GM20000 (cell line): ENCODE measurements around the gene NABP1.

Experiments used
- DNase-seq: peaks from one replicate; pipeline ENCODE4 v3.0.0; 2012; ENCODE audit warnings: low spot score
- TF ChIP-seq, protein P1 (sequence below): IDR thresholded peaks from 2 replicates; pipeline ENCODE4 v1.5.1; 2012; ENCODE audit warnings: mild to moderate bottlenecking, control low read depth; ENCODE audit errors: extremely low read depth, missing control alignments

NABP1 gene

DNA sequence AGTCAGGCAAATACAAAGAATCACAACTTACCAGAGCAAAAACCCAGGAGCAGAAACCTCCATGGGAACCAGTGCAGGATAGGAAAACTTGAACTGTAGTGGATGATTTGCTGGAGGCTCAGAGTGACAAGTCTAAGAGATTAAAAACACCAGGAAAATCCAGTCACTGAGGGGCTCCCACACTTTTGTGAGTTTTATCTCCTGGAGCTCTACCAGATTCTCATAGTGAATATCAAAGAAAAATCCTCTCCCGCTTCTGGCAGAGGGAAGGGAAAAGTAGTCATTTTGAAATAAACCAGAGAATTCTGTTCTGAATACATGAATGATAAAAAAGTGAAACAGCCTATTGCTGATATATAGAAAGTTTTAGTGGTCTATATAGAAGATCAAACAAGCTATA is 23.1 kb downstream of the NABP1 start:
- DNase-seq, result no peak
- TF ChIP-seq, protein P1, sequence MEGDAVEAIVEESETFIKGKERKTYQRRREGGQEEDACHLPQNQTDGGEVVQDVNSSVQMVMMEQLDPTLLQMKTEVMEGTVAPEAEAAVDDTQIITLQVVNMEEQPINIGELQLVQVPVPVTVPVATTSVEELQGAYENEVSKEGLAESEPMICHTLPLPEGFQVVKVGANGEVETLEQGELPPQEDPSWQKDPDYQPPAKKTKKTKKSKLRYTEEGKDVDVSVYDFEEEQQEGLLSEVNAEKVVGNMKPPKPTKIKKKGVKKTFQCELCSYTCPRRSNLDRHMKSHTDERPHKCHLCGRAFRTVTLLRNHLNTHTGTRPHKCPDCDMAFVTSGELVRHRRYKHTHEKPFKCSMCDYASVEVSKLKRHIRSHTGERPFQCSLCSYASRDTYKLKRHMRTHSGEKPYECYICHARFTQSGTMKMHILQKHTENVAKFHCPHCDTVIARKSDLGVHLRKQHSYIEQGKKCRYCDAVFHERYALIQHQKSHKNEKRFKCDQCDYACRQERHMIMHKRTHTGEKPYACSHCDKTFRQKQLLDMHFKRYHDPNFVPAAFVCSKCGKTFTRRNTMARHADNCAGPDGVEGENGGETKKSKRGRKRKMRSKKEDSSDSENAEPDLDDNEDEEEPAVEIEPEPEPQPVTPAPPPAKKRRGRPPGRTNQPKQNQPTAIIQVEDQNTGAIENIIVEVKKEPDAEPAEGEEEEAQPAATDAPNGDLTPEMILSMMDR, result no peak

DNA sequence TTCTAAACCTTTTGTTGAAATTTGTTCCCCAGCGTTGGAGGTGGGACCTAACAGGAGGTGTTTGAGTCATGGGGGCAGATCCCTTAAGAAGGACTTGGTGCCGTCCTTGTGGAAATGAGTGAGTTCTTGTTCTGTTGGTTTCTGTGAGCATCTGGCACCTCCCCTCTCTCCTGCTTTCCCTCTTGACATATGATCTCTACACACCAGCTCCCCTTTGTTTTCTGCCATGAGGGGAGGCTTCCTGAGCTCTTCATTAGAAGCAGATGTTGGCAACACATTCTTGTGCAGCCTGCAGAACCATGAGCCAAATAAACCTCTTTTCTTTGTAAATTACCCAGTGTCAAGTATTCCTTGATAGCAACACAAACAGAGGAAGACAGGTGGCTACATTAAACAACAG is 23.8 kb downstream of the NABP1 start:
- DNase-seq, result no peak

DNA sequence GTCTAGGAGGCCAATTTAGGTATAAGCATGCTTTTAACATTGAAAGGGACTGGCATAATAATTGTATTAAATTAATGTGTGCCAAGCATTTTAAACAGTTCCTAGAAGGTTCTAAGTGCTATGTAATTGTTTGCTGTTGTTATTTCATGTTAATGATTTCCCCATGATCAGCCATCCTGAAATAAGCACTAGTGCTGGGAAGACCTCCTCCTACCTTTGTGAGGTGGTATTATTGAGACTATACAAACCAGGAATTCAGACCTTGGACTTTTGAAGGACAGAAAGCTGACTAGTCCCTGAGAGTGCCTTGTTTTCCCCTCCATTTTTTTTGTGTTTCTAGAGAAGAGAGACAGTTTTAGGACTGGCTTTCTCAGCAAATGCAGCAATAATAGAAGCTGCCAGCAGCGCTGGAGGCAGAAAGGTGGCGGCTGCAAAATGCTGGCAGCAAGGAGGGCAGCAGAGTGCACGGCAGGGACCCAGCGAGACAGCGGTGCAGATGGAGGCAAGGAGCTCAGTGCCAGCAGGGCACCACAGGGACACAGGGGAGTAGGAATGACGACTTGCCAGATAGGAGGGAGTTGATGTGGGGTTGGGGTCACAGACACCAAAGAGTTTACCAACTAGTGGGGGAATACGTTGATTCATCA is 25.3 kb downstream of the NABP1 start:
- no peak for DNase-seq
- TF ChIP-seq, protein P1, result no peak

More for the DNA sequence above, 23.8 kb downstream of the NABP1 start:
- TF ChIP-seq, protein P1, result no peak

DNA sequence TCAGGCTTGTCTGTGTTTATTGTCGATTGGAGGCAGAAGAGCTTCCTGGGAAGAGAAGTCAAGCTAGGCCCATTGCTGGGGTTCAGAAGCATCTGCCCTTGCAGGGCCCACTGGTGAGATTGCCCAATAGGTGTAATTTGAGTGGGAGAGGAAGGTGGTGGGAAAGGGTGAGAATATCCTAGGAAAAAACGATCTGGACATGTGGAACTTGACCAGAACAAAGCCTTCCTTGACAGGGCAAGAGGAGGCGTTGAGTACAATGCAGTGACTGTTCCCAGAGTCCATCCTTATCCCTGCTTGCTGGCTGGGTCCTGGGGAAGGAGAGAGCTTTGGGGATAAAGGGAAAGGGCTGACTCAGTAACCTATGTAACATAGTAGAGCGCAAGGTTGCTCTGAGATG is 27.1 kb downstream of the NABP1 start:
- TF ChIP-seq, protein P1, result no peak
- no peak for DNase-seq

DNA sequence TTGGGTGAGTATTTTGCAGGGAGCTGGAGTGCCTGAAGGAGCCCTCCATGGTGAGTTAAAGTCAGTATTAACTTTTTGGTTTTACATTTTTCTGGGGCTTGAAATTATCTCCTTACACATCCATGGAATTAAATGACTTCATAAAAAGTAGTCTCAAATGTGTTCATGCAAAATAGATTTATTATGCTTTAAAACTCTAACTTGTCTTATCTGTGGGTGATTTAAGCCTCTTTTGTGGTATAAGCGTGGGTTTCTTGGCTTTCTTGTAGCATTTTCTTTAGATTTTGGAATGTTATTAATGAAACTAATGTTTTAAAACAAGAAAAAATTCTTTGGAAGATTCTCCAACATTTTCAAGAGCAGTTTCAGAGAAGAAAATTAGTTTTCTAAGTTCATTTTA is 27.8 kb downstream of the NABP1 start:
- DNase-seq, result no peak
- TF ChIP-seq, protein P1, result no peak

DNA sequence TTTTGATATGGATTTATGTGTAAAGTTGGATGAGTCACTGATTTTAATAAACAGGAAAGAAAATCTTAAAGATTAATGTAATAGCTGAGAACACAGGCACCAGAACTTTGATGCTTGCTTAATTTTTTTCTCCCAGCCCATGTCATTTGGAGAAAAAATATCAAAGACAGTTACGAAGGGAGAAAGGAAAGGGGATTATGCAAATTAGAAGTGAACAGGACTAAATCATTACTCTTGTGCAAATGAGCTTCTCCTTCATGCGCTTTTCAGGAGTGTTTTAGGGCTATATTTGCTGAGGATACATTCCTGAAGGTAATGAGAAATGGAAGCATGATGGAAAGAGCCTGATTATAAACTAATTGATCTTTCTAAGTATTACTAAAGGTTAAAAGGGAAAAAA is 28.9 kb downstream of the NABP1 start:
- no peak for DNase-seq
- TF ChIP-seq, protein P1, result no peak

DNA sequence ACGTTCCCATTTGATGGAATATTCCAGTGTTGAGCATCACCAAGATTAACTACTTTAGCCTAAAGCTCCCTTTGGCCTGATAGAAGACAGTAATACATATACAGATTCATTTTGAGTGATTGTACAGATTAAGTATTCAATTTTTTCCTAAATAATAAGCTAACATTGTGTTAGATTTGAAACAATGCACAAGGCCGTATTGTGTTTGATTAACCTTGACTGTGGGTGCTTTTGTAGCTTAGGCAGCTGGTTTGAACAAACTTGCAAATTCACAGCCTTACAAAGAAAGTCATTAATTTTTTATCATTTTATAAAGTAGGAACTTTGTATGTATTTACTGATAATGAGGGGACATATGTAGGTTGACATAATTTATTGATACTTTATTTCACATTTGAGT is 29.6 kb downstream of the NABP1 start:
- no peak for DNase-seq
- TF ChIP-seq, protein P1, result no peak
